HFFc6 (cell line): ENCODE data around the gene NARS2. TPM values are rescaled to one million over a fixed set of nuclear protein-coding genes. Genes with fewer than 3 reads are reported as not detected.

ENCODE experiments used
- DNase-seq: peaks from one replicate; pipeline ENCODE4 v3.0.0-alpha.2; 2018
- H3K27ac Mint-ChIP-seq: 2 replicates; pipeline ENCODE4 v1.8.0; 2020; ENCODE audit warnings: mild to moderate bottlenecking, mixed read lengths
- H3K27me3 Mint-ChIP-seq: 2 replicates; pipeline ENCODE4 v1.8.0; 2021; ENCODE audit warnings: mild to moderate bottlenecking, moderate library complexity, mixed read lengths; ENCODE audit not compliant: insufficient read depth
- H3K36me3 Mint-ChIP-seq: 2 replicates; pipeline ENCODE4 v1.8.0; 2021; ENCODE audit warnings: low read depth, mixed read lengths
- H3K4me1 Mint-ChIP-seq: 2 replicates; pipeline ENCODE4 v1.8.0; 2020; ENCODE audit warnings: low read depth, mixed read lengths
- H3K4me3 Mint-ChIP-seq: 2 replicates; pipeline ENCODE4 v1.8.0; 2020; ENCODE audit warnings: mild to moderate bottlenecking, moderate library complexity, mixed read lengths
- H3K9me3 Mint-ChIP-seq: 2 replicates; pipeline ENCODE4 v1.8.0; 2020; ENCODE audit warnings: mild to moderate bottlenecking, mixed read lengths
- total RNA-seq, 6 experiments: library from RNA; stranded (reverse); fragmentation: NEBNext Ultra II Directional; extraction: Animal tissue kit (Norgen Biotek cat#: 25700); gene quantifications; 2 replicates in 1 of 6; 3 replicates in 5 of 6; pipeline ENCODE4 v1.2.3, GENCODE V29; 2021
- TF ChIP-seq, protein P1 (sequence below): fragments of 200-600 bp; sonication (generic); IDR thresholded peaks from 2 replicates; pipeline ENCODE4 v1.5.0; 2021; ENCODE audit warnings: antibody characterized with exemption, mild to moderate bottlenecking

Gene NARS2
- total RNA-seq, 6 experiments from 2014 or later = 8.7 to 11.6 (median 10.3) TPM

DNA sequence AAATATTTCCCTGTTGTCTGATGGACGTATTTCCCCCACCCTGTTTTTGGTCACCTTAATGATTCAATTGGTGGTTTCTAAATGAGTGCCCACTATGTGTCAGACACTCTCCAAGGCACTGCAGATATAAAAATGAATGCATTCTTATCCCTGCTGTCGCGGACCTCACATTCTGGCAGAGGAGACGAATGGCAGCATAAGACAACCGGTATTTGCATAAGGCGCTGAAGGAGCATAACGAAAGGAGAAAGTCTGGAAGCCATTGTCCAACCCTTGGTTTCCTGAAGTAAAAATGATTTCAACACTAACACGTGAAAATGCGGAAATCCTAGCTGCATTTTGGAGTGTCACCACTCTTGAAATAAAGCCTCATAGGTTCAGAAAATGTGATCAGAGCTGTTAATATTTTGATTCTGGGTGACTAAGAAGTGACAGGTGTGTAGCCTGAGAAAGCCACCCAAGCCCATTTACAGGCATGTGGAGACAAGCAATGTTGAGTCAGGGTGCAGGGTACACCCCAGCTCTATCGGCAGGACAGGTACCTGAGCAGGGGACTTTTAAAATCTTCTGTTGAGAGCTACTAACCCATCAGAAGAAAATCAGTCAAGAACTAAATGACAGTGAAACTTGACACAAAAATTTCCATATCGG lies 146.9 kb downstream of the NARS2 start:
- Mint-ChIP-seq H3K27me3 (no peaks in the 10 kb centered on the region), H3K27ac (no peak overlapping the region), H3K4me3 (no peak overlapping the region), H3K36me3 (no peaks in the 10 kb centered on the region), H3K4me1 (peaks cover 32% of the 10 kb centered on the region), H3K9me3 (no peaks in the 10 kb centered on the region)
- no peak for DNase-seq
- TF ChIP-seq, protein P1, sequence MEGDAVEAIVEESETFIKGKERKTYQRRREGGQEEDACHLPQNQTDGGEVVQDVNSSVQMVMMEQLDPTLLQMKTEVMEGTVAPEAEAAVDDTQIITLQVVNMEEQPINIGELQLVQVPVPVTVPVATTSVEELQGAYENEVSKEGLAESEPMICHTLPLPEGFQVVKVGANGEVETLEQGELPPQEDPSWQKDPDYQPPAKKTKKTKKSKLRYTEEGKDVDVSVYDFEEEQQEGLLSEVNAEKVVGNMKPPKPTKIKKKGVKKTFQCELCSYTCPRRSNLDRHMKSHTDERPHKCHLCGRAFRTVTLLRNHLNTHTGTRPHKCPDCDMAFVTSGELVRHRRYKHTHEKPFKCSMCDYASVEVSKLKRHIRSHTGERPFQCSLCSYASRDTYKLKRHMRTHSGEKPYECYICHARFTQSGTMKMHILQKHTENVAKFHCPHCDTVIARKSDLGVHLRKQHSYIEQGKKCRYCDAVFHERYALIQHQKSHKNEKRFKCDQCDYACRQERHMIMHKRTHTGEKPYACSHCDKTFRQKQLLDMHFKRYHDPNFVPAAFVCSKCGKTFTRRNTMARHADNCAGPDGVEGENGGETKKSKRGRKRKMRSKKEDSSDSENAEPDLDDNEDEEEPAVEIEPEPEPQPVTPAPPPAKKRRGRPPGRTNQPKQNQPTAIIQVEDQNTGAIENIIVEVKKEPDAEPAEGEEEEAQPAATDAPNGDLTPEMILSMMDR = no peak

GRCh38 chr11:78426845-78427244 lies 147.8 kb downstream of the NARS2 start:
- Mint-ChIP-seq H3K4me3 (no peak overlapping the region), H3K36me3 (no peaks in the 10 kb centered on the region), H3K9me3 (no peaks in the 10 kb centered on the region), H3K27me3 (no peaks in the 10 kb centered on the region), H3K4me1 (peaks cover 23% of the 10 kb centered on the region), H3K27ac (no peak overlapping the region)
- TF ChIP-seq, protein P1 = no peak
- no peak for DNase-seq

DNA sequence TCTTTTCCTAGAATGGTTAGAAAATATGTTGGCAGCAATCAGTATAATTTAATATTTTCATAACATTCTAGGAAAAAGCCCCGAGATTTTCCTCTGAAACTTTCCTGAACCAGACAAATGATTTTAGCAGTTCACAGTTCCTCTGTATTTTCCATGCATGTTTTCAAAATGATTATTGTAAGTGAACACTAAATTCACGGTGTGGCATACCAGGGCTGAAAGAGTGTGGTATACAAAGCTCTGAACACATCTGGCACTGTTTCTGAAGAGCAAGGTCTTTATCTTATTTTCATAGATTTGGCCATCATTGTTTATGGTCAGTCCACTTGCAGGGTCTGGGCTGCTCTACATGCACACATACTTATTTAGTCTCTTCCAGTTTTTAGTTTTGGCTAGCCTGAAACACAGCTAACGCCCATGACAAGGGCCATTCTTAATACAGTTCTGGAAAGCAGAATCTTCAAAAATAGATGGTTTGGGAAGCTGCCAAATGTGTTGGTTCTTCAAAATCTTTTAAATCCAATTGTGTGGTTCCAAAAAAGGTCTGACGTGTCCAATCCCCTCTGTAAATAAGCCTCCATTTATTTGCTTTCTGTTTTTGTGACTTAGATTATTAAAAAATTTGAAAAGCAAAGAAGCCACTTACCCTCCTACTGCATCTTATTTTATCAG lies 149.1 kb downstream of the NARS2 start:
- H3K27me3 Mint-ChIP-seq = no peaks in the 10 kb centered on the region
- no peak overlapping the region for H3K27ac Mint-ChIP-seq
- peaks cover 23% of the 10 kb centered on the region for H3K4me1 Mint-ChIP-seq
- H3K4me3 Mint-ChIP-seq = no peak overlapping the region
- no peak for DNase-seq
- H3K36me3 Mint-ChIP-seq = no peaks in the 10 kb centered on the region
- H3K9me3 Mint-ChIP-seq = no peaks in the 10 kb centered on the region
- TF ChIP-seq, protein P1 = no peak

- no peaks in the 10 kb centered on the region; the same call in 1 of the 2 replicates for H3K27me3 Mint-ChIP-seq
- H3K27ac Mint-ChIP-seq = no peak overlapping the region; the same call in 1 of the 2 replicates
- H3K9me3 Mint-ChIP-seq = no peaks in the 10 kb centered on the region
- H3K36me3 Mint-ChIP-seq = no peaks in the 10 kb centered on the region
- H3K4me1 Mint-ChIP-seq = peaks cover 33% of the 10 kb centered on the region
- TF ChIP-seq, protein P1 = no peak
- no peak for DNase-seq
- no peak overlapping the region for H3K4me3 Mint-ChIP-seq
Measured at GRCh38 chr11:78424334-78425270, 150.1 kb downstream of the NARS2 start.

DNA sequence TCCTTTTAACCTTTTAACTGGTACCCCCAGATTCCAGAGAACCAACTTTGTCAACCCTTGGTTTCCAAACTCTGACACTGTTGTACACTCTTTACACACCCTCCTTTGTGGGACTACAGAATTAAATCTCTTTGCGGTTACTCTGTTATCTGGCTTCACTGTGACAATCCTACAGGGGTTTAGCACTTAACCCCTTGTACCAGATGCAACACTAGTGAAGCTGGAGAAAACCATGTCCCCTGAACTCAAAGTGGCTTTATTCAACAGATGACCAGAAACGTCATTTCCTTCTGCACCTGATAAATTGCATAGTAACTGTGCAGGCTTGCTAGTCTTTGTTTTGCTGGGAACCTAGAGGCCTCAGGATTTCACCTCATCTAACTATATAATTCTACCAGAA lies 151.4 kb downstream of the NARS2 start:
- peaks cover 46% of the 10 kb centered on the region for H3K4me1 Mint-ChIP-seq
- no peaks in the 10 kb centered on the region; the same call in 1 of the 2 replicates for H3K27me3 Mint-ChIP-seq
- no peak overlapping the region for H3K27ac Mint-ChIP-seq
- H3K36me3 Mint-ChIP-seq = no peaks in the 10 kb centered on the region
- H3K4me3 Mint-ChIP-seq = no peak overlapping the region
- H3K9me3 Mint-ChIP-seq = no peaks in the 10 kb centered on the region
- DNase-seq = no peak
- TF ChIP-seq, protein P1 = no peak
